RPMI7951 (cell line): ENCODE data around the gene OTOF. TPM values are rescaled to one million over a fixed set of nuclear protein-coding genes. Genes with fewer than 3 reads are reported as not detected.

Source experiments
- DNase-seq: peaks from one replicate; pipeline ENCODE4 v3.0.0-alpha.2; 2012; ENCODE audit warnings: low read depth
- total RNA-seq: library from RNA; depleted of rRNA; stranded (reverse); fragments of >200 nt; shearing (Covaris generic); gene quantifications from 2 replicates; pipeline ENCODE4 v1.2.3, GENCODE V29; 2014; rRNA removed

OTOF gene
- total RNA-seq, 1 experiment from 2014 or later: not detected

- DNase-seq: peak; percentile 78
Observed at GRCh38 chr2:26412091-26412673, 65.7 kb downstream of the OTOF start.

DNA sequence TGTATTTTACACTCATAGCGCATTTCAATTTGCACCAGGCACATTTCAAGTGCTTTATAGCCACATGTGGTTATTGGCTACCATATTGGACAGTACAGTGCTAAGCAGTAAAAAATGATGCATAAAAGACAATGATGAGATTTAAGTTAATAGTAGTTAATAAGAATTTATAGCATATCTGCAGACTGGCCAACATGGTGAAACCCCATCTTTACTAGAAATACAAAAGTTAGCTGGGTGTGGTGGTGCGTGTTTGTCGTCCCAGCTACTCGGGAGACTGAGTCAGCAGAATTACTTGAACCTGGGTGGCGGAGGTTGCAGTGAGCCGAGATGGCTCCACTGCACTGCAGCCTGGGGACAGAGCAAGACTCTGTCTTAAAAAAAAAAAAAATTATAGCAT, 66.5 kb downstream of the OTOF start:
- no peak for DNase-seq

DNA sequence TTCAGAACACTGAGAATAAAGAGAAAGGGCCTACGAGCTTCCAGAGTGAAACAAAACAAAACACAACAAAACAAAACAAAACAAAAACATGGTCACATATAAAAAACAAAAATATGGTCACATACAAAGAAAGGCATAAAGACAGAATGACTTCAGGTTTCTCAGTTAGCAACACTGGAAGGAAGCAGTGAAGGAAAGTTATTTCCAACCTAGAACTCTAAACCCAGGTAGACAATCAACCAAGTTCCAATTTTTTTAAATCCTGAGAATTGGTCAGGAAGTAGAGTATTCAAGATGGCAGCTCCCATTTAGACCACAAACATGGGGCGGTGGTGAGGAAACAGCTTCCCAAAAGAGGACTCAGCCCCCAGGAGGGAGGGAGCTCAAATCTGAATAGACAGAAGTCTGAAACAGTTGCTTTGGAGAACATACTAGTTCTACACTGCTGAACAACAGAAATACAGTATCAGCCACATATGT, 67.1 kb downstream of the OTOF start:
- DNase-seq: no peak

DNA sequence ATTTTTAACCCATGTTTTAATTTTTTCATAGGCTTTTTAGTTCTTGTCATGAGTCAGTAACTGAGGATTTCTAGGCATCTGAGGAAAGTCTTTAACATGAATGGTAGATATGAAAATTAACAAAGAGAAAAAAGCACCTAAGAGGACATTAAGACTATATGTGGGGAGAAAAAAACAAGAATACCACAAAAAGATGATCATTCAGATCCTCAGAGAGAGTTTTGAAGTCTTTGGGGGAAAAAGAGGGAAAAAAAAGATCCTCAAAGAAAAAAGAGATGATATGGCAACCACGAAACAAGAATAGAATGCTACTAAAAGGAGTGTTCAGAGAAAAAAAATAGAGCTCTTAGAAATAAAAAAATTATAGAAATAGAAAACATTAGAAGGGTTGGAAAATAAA, 68.1 kb downstream of the OTOF start:
- no peak for DNase-seq

DNA sequence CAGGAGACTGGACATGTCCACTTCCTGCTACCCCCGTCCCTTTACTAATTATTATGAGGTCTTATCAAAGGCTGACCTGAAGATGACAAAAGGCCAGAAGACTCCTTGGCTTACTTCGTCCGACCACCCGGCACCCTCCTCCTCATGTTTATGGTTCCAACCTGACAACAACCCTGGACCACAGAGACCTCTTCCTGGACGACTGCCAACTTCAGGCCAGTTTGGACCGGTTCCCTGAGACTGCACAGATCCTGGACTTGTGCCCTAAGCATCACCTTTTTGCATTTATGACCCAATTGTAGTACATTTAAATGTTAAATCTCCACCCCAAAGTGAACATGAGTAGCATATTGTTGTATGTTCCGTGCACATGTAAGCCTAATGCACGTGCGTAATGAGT, 70.4 kb downstream of the OTOF start:
- DNase-seq: no peak

Other genes starting within 250 kb of the OTOF start
- 148 and 164 TPM in 2 replicates for gene HADHA, start 233.5 kb downstream of the OTOF start, total RNA-seq
- gene HADHB, start 233.2 kb downstream of the OTOF start, total RNA-seq: 110 and 121 TPM in 2 replicates
- 18.9 and 20.3 TPM in 2 replicates for gene SELENOI, start 132.0 kb downstream of the OTOF start, total RNA-seq
- under 0.01 TPM in 2 replicates for gene ADGRF3, start 131.3 kb downstream of the OTOF start, total RNA-seq
- gene DRC1, start 76.2 kb downstream of the OTOF start, total RNA-seq: 0.24 TPM in 1 of 2 replicates, not detected in the other
- gene CIB4, start 163.2 kb upstream of the OTOF start, total RNA-seq: not detected in 2 replicates
- 1.1 and 2.3 TPM in 2 replicates for gene KCNK3, start 214.6 kb upstream of the OTOF start, total RNA-seq